ENCODE data around the gene NKD2. TPM values are rescaled to one million over a fixed set of nuclear protein-coding genes. Genes with fewer than 3 reads are reported as not detected.

NKD2 gene
- polyA plus RNA-seq, 1 donor (not counting 4 experiments of a cell fraction or from before 2014, with no cell fraction given), result not detected

- dilution Hi-C loops (cut with MboI; ENCODE audit: extremely low pct_ligation_motif_present, low sequenced_read_pairs), result no loop called here
- no peaks in the 10 kb centered on the region for H3K27me3 ChIP-seq (ENCODE audit: control insufficient read depth, extremely low read depth, insufficient read depth, low read length)
- H3K27ac ChIP-seq (ENCODE audit: control insufficient read depth, insufficient read depth, low read length), result no peak overlapping the region
- no peaks in the 10 kb centered on the region for H3K9me3 ChIP-seq (ENCODE audit: control insufficient read depth, low read depth, low read length)
- peaks cover 0 to 2% of the 10 kb centered on the region in 2 experiments for H3K36me3 ChIP-seq (ENCODE audit: control insufficient read depth in 2 of 2, extremely low read depth in 1 of 2, insufficient read depth in 2 of 2, low read length in 2 of 2)
- no peak overlapping the region for H3K4me2 ChIP-seq (ENCODE audit: control insufficient read depth, extremely low read depth, insufficient read depth, low read depth, low read length)
- H3K4me1 ChIP-seq (ENCODE audit: control insufficient read depth, extremely low read depth, insufficient read depth, low read length), result no peaks in the 10 kb centered on the region
- H4K20me1 ChIP-seq (ENCODE audit: control insufficient read depth, extremely low read depth, insufficient read depth, low read length), result no peaks in the 10 kb centered on the region
- DNase-seq (ENCODE audit: low read depth, low spot score), result no peak
- H2AFZ ChIP-seq (ENCODE audit: control insufficient read depth, low read length), result no peak overlapping the region
- H3K9ac ChIP-seq (ENCODE audit: control insufficient read depth, extremely low read depth, insufficient read depth, low read length), result no peak overlapping the region
- no peak overlapping the region for H3K4me3 ChIP-seq (ENCODE audit: control insufficient read depth in 2 of 3, extremely low read depth in 1 of 3, insufficient read depth in 2 of 3, low read depth in 1 of 3, low read length in 3 of 3)
- no peaks in the 10 kb centered on the region for H3K9me1 ChIP-seq (ENCODE audit: control insufficient read depth, extremely low read depth, insufficient read depth, low read length)
- H3K79me2 ChIP-seq (ENCODE audit: control insufficient read depth, insufficient read depth, low read length), result no peaks in the 10 kb centered on the region
- TF ChIP-seq EZH2 (IDR thresholded peaks at IDR 0.05; ENCODE audit: low read length), result no peak
- no peak for TF ChIP-seq CTCF (optimal IDR thresholded peaks at IDR 0.05 in 1 of 3, IDR thresholded peaks at IDR 0.05 in 1 of 3, conservative IDR thresholded peaks at IDR 0.05 in 1 of 3; ENCODE audit: extremely low read depth in 1 of 3, insufficient read depth in 2 of 3, low read length in 3 of 3)
- FAIRE-seq, result no peak
These were observed 38.8 kb downstream of the NKD2 start for GRCh38 chr5:1047332-1047965.

- H3K4me2 ChIP-seq (ENCODE audit: control insufficient read depth, extremely low read depth, insufficient read depth, low read depth, low read length), result no peak overlapping the region
- no peak overlapping the region for H3K9ac ChIP-seq (ENCODE audit: control insufficient read depth, extremely low read depth, insufficient read depth, low read length)
- no peaks in the 10 kb centered on the region for H4K20me1 ChIP-seq (ENCODE audit: control insufficient read depth, extremely low read depth, insufficient read depth, low read length)
- no peaks in the 10 kb centered on the region for H3K9me1 ChIP-seq (ENCODE audit: control insufficient read depth, extremely low read depth, insufficient read depth, low read length)
- H3K27me3 ChIP-seq (ENCODE audit: control insufficient read depth, extremely low read depth, insufficient read depth, low read length), result no peaks in the 10 kb centered on the region
- dilution Hi-C loops (cut with MboI; ENCODE audit: extremely low pct_ligation_motif_present, low sequenced_read_pairs), result no loop called here
- peaks cover 0 to 2% of the 10 kb centered on the region in 2 experiments for H3K36me3 ChIP-seq (ENCODE audit: control insufficient read depth in 2 of 2, extremely low read depth in 1 of 2, insufficient read depth in 2 of 2, low read length in 2 of 2)
- no peak overlapping the region for H3K27ac ChIP-seq (ENCODE audit: control insufficient read depth, insufficient read depth, low read length)
- no peak overlapping the region for H3K4me3 ChIP-seq (ENCODE audit: control insufficient read depth in 2 of 3, extremely low read depth in 1 of 3, insufficient read depth in 2 of 3, low read depth in 1 of 3, low read length in 3 of 3)
- FAIRE-seq, result no peak
- no peak for DNase-seq (ENCODE audit: low read depth, low spot score)
- no peaks in the 10 kb centered on the region for H3K4me1 ChIP-seq (ENCODE audit: control insufficient read depth, extremely low read depth, insufficient read depth, low read length)
- no peak overlapping the region for H2AFZ ChIP-seq (ENCODE audit: control insufficient read depth, low read length)
- no peak for TF ChIP-seq EZH2 (IDR thresholded peaks at IDR 0.05; ENCODE audit: low read length)
- TF ChIP-seq CTCF (optimal IDR thresholded peaks at IDR 0.05 in 1 of 3, IDR thresholded peaks at IDR 0.05 in 1 of 3, conservative IDR thresholded peaks at IDR 0.05 in 1 of 3; ENCODE audit: extremely low read depth in 1 of 3, insufficient read depth in 2 of 3, low read length in 3 of 3), result no peak
- no peaks in the 10 kb centered on the region for H3K79me2 ChIP-seq (ENCODE audit: control insufficient read depth, insufficient read depth, low read length)
- H3K9me3 ChIP-seq (ENCODE audit: control insufficient read depth, low read depth, low read length), result no peaks in the 10 kb centered on the region
These were observed 39.6 kb downstream of the NKD2 start for GRCh38 chr5:1048162-1048721.
